Progenitor cell of endocrine pancreas (in vitro differentiated cells): ENCODE results near the gene PEX6. TPM values are rescaled to one million over a fixed set of nuclear protein-coding genes. Genes with fewer than 3 reads are reported as not detected.
"Not testable (repeated sequence)": the region's sequence is repeated elsewhere in the genome, so short reads cannot be mapped to it uniquely, and the experiment has no call there.

Source experiments
- DNase-seq: peaks from one replicate; pipeline ENCODE4 v3.0.0; 2021; ENCODE audit warnings: low spot score; ENCODE audit not compliant: unreplicated experiment
- H3K27ac Mint-ChIP-seq: 2 replicates; pipeline ENCODE4 v1.8.0; 2021; ENCODE audit warnings: mild to moderate bottlenecking, moderate library complexity, mixed read lengths
- H3K27me3 Mint-ChIP-seq: 2 replicates; pipeline ENCODE4 v1.8.0; 2021; ENCODE audit warnings: mixed read lengths
- H3K36me3 Mint-ChIP-seq: 2 replicates; pipeline ENCODE4 v1.8.0; 2022; ENCODE audit warnings: mixed read lengths; ENCODE audit not compliant: insufficient read depth
- H3K4me1 Mint-ChIP-seq: 2 replicates; pipeline ENCODE4 v1.8.0; 2021; ENCODE audit warnings: low read depth, mixed read lengths
- H3K4me3 Mint-ChIP-seq: 2 replicates; pipeline ENCODE4 v1.8.0; 2021; ENCODE audit warnings: low read depth, mild to moderate bottlenecking, moderate library complexity, mixed read lengths
- H3K9me3 Mint-ChIP-seq: 2 replicates; pipeline ENCODE4 v1.8.0; 2021; ENCODE audit warnings: low read depth, mixed read lengths
- CTCF ChIP-seq: fragments of 200-600 bp; sonication (generic); IDR thresholded peaks from one replicate; pipeline ENCODE4 v1.5.0; 2021; ENCODE audit warnings: antibody characterized with exemption, mild to moderate bottlenecking; ENCODE audit not compliant: unreplicated experiment
- total RNA-seq: library from RNA; stranded (reverse); gene quantifications from 2 replicates; pipeline ENCODE4 v1.2.1, GENCODE V29; 2021

The PEX6 gene
- total RNA-seq, 1 donor from 2014 or later: 32.3 TPM

GRCh38 chr6:42942444-42942843, 36.5 kb downstream of the PEX6 start:
- Mint-ChIP-seq H3K4me3 (no peak overlapping the region), H3K36me3 (peaks cover 4% of the 10 kb centered on the region), H3K4me1 (no peaks in the 10 kb centered on the region), H3K9me3 (no peaks in the 10 kb centered on the region), H3K27me3 (no peaks in the 10 kb centered on the region), H3K27ac (no peak overlapping the region)
- DNase-seq: no peak
- TF ChIP-seq CTCF: no peak

- H3K36me3 Mint-ChIP-seq, H3K4me3 Mint-ChIP-seq, H3K27me3 Mint-ChIP-seq, DNase-seq, H3K9me3 Mint-ChIP-seq, H3K27ac Mint-ChIP-seq, H3K4me1 Mint-ChIP-seq: not testable (repeated sequence)
These were observed 37.6 kb downstream of the PEX6 start for GRCh38 chr6:42941356-42941755.

- no peak for DNase-seq
- no peak for TF ChIP-seq CTCF
- H3K4me1 Mint-ChIP-seq: no peaks in the 10 kb centered on the region
- H3K4me3 Mint-ChIP-seq: no peak overlapping the region
- H3K27me3 Mint-ChIP-seq: no peaks in the 10 kb centered on the region
- no peaks in the 10 kb centered on the region for H3K9me3 Mint-ChIP-seq
- peaks cover 9% of the 10 kb centered on the region for H3K36me3 Mint-ChIP-seq
- H3K27ac Mint-ChIP-seq: no peak overlapping the region
These were observed 38.4 kb downstream of the PEX6 start for GRCh38 chr6:42940493-42941045.

- Mint-ChIP-seq H3K9me3 (no peaks in the 10 kb centered on the region), H3K27me3 (no peaks in the 10 kb centered on the region), H3K4me1 (no peaks in the 10 kb centered on the region), H3K27ac (no peak overlapping the region), H3K4me3 (no peak overlapping the region), H3K36me3 (peaks cover 9% of the 10 kb centered on the region)
- TF ChIP-seq CTCF: no peak
- DNase-seq: no peak
These were observed 39.2 kb downstream of the PEX6 start for GRCh38 chr6:42939810-42940167.

- TF ChIP-seq CTCF: no peak
- H3K9me3 Mint-ChIP-seq: no peaks in the 10 kb centered on the region
- no peak overlapping the region for H3K4me3 Mint-ChIP-seq
- H3K36me3 Mint-ChIP-seq: peaks cover 8% of the 10 kb centered on the region
- H3K27ac Mint-ChIP-seq: no peak overlapping the region
- H3K4me1 Mint-ChIP-seq: no peaks in the 10 kb centered on the region
- H3K27me3 Mint-ChIP-seq: no peaks in the 10 kb centered on the region
- no peak for DNase-seq
These were observed 39.8 kb downstream of the PEX6 start for GRCh38 chr6:42938987-42939809.

GRCh38 chr6:42938428-42938796, 40.6 kb downstream of the PEX6 start:
- Mint-ChIP-seq H3K36me3 (peaks cover 10% of the 10 kb centered on the region), H3K27ac (no peak overlapping the region), H3K4me3 (no peak overlapping the region), H3K27me3 (no peaks in the 10 kb centered on the region), H3K4me1 (no peaks in the 10 kb centered on the region), H3K9me3 (no peaks in the 10 kb centered on the region)
- no peak for TF ChIP-seq CTCF
- no peak for DNase-seq
